ENCODE results near the gene DND1.

Gene DND1

GRCh38 chr5:140707812-140708211 is 34.4 kb upstream of the DND1 start:
- no peak overlapping the region for H3K4me3 ChIP-seq (replicated peaks; ENCODE audit: low read depth, low read length)
- no peak for DNase-seq (ENCODE audit: low read depth)
- TF ChIP-seq CTCF (IDR thresholded peaks at IDR 0.05; ENCODE audit: low read length, missing control alignments), result no peak

GRCh38 chr5:140700177-140701144 is 27.1 kb upstream of the DND1 start, which contains the start of gene ZMAT2:
TSS of gene ZMAT2 (plus strand) at chr5:140700447. CDS start at chr5:140700461, 14 bp downstream.
- DNase-seq (ENCODE audit: low read depth), result peak; percentile 99
- H3K4me3 ChIP-seq (replicated peaks; ENCODE audit: low read depth, low read length), result peak within 1 kb of the TSS; percentile 74

GRCh38 chr5:140696891-140697492 is 23.6 kb upstream of the DND1 start:
- DNase-seq (ENCODE audit: low read depth), result no peak
- no peak for TF ChIP-seq CTCF (IDR thresholded peaks at IDR 0.05; ENCODE audit: low read length, missing control alignments)
- H3K4me3 ChIP-seq (replicated peaks; ENCODE audit: low read depth, low read length), result no peak overlapping the region

More at GRCh38 chr5:140700177-140701144, 27.1 kb upstream of the DND1 start, which contains the start of gene ZMAT2:
- no peak for TF ChIP-seq CTCF (IDR thresholded peaks at IDR 0.05; ENCODE audit: low read length, missing control alignments)

GRCh38 chr5:140694276-140694675 is 20.9 kb upstream of the DND1 start:
- H3K4me3 ChIP-seq (replicated peaks; ENCODE audit: low read depth, low read length), result no peak overlapping the region
- no peak for TF ChIP-seq CTCF (IDR thresholded peaks at IDR 0.05; ENCODE audit: low read length, missing control alignments)
- peak; percentile 46 for DNase-seq (ENCODE audit: low read depth)

GRCh38 chr5:140690941-140691924 is 17.9 kb upstream of the DND1 start, which contains the start of the genes HARS1 and HARS2:
TSS of gene HARS1 (minus strand) at chr5:140691370. CDS start at chr5:140691304, 66 bp downstream.
TSS of gene HARS2 (plus strand) at chr5:140691455. CDS start at chr5:140691649, 194 bp downstream.
- TF ChIP-seq CTCF (IDR thresholded peaks at IDR 0.05; ENCODE audit: low read length, missing control alignments), result no peak
- DNase-seq (ENCODE audit: low read depth), result peak; percentile 97
- H3K4me3 ChIP-seq (replicated peaks; ENCODE audit: low read depth, low read length), result peak within 1 kb of the TSS; percentile 95

- peak overlapping the region; percentile 95 for H3K4me3 ChIP-seq (replicated peaks; ENCODE audit: low read depth, low read length)
- no peak for DNase-seq (ENCODE audit: low read depth)
- TF ChIP-seq CTCF (IDR thresholded peaks at IDR 0.05; ENCODE audit: low read length, missing control alignments), result no peak
Observed at GRCh38 chr5:140690376-140690932, 17.1 kb upstream of the DND1 start.
